GM18508 (cell line): ENCODE results near the gene PINK1.
"Not testable (repeated sequence)": the region's sequence is repeated elsewhere in the genome, so short reads cannot be mapped to it uniquely, and the experiment has no call there.

Experiments used
- ATAC-seq: cut with Tn5 transposase; IDR thresholded peaks from one replicate; pipeline ENCODE4 v1.9.1; 2021; ENCODE audit warnings: moderate number of reproducible peaks; ENCODE audit not compliant: insufficient read depth, unreplicated experiment

Gene PINK1

GRCh38 chr1:20633190-20634064, at the start of gene PINK1:
Gene PINK1 (plus strand): TSS chr1:20633458. CDS start chr1:20633549, 91 bp downstream.
- no peak for ATAC-seq

GRCh38 chr1:20584890-20585289, 48.4 kb upstream of the PINK1 start:
- no peak for ATAC-seq

GRCh38 chr1:20586953-20587660, 46.2 kb upstream of the PINK1 start:
- no peak for ATAC-seq

DNA sequence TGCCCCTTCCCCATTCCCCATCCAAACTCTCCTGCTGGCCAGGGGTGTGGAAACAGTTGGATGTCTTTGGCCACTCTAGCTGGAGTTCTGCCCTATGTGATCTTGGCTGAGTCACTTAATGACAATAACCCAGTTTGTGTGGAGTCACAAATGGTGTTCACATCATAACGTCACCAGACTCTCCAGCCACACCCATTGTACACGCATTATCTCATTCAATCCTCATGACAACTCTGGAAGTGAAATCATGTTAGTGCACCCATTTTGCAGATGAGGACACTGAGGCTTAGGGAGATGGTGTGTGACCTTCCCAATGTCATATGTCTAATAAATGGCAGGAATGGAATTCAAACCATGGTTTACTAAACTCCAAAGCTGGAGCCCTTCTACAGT, 45.6 kb upstream of the PINK1 start:
- ATAC-seq, result no peak

GRCh38 chr1:20588634-20589225, 44.5 kb upstream of the PINK1 start, which contains the start of gene CDA:
Gene CDA (plus strand): TSS chr1:20589097. CDS start chr1:20589130, 33 bp downstream.
- ATAC-seq, result no peak

DNA sequence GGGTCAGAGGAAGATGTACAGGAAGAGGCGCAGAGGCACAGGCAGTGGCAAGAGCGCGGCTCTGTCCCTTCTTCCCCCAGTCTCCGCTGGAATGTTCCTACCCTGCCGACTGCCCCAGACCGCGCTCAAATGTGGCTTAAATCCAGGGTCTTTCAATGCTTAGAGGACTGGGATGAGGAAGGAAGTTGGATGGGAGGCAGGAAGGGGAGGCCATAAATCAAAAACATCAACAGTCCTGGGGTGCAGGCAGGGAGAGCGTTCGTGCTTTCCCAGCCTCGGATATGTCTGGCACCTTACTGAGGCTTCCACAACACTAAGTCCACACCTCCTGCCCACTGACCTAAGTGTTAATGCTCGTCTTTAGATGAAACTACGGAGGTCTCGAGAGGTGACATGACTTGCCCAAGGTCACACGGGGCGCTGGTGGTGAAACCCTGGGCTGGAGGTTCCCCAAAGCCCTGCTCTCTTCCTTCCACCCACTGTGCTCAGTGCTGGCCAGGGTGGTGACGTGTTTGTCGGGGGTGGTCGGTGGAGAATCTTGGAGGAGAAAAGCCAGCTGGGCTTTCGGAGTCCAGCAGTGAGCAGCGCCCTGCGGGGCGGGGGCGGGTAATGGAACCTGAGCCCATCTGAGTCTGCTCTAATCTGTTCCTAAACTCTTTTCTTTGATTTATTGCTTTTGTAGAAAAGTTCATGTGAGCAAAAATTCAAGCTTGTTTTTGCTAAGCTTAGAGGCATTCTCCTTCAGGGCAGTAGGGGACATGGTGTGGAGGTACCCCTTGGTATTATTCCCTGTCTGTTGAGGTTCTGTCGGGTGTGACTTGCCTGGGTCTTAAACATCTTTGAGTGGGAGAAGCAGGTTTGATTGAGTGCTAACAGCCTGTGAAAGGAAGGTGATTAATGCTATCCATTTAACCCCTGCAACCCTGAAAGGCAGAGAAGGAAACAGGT, 43.7 kb upstream of the PINK1 start:
- no peak for ATAC-seq

DNA sequence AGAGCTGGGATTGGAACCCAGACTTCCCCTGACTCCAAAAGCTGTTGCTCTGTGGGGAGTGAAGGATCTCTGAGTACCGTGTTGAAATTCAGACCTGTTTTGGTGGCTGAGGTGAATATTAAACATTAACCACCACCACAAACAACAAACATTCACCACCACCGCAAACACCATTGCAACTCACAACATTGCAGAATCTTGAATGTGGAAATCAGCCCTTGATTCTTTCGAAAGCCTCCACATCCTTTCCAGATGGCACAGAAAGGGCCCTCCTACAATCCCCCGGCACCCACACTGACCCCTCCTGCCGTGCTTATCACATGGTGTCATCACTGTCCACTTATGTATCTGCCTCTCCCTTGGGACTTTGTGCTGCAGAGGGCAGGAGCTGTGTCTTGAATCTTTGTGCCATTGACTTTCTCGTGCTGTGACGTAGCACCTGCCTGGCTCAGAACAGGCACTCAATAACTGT, 42.9 kb upstream of the PINK1 start:
- ATAC-seq, result no peak

DNA sequence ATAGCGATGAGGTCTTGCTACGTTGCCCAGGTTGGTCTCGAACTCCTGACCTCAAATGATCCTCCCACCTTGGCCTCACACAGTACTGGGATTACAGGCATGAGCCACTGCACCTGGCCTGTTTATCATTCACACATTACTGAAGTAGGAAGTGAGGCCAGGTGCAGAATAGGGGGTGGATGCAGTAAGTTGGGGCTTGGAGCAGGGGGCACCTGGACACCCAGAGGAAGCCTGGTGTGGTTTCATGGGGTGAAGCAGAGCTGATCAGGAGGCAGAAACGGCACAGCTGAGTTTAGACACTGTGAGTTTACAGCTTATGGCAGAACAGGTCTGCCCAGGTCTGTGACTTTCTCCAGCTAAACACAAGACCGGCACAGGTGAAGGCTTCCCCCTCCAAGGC, 39.5 kb upstream of the PINK1 start:
- no peak for ATAC-seq

DNA sequence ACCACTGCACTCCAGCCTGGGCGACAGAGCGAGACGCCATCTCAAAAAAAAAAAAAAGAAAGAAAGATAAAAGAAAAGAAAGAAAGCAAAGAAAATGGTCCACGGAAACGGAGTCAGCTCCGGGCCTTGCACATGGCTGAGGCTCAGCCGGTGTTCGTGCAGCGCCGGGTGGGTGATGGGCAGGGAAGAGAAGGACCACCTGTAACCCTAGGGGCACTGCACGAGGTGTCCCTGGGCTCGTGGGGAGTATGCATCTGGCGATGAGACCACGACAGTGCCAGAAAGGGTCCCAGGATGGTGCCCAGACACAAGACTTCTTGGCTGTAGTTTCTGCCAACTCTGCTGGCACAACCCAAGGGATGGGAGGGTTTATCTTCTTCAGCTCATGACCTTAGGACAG, 38.5 kb upstream of the PINK1 start:
- ATAC-seq, result no peak

DNA sequence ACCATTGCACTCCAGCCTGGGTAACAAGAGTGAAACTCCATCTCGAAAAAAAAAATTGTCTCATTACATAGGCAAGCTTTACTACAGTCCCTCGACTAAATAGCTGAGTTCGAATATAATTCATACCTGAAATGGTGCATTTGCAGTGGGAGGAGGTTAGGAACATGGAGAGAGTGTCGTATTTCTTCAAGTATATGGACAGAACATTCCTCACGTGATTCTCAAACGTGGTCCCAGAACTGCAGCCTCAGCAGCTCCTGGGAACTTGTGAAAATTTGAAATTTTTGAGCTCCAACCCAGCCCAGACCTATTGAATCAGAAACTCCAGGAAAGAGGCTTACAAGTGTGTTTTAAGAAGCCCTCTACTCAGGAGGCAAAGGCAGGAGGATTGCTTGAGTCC, 37.2 kb upstream of the PINK1 start:
- ATAC-seq, result no peak

- ATAC-seq, result no peak
Observed at GRCh38 chr1:20597650-20598049, 35.6 kb upstream of the PINK1 start.

DNA sequence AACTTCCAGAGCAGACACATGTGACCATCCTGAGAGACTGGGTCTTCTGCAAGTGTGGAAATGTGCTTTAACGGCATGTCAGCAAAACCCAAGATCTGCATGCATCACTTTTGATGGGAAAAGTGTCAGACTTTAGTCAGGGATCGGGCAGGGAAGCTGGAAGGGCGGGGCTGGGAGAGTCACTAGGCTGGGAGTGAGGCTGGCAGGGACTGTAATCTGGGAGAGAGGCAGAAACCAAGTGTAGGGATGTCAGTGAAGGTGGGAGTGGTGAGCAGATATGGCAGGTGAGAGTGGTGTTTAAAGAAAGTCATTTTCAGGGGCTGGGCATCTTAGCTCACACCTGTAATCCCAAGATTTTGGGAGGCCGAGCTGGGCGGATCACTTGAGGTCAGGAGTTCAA, 33.1 kb upstream of the PINK1 start:
- ATAC-seq, result no peak

DNA sequence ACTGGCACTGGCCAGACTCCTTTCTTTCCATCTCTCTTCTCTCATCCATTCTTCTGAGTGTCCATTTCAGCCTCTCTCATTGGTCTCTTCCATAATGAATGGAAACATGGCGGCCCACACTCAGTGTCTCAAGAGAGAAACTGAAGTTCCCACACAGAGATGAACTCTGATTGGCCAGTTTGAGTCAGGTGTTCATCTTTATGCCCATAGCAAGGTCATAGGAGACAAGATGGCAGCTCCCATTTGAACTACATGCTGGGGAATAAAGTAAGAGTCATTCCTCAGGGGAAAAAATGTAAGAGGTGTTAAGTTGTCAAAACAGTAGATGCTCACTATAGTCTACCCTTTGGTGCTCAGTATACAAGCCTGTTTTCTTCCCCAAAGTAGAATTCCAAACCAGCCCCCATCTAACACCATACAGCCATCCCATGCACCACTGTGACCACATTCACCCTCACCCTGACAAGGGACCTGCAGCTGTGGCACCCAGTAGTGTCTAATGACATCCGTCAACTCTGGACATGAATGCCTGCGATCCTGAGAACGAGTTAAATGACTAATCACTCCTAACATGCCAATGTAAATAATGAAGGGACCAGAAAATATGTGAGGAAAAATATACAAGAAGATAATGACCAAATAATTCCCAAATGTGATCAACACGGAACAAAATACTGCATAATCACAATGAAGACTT, 32.0 kb upstream of the PINK1 start:
- no peak for ATAC-seq

DNA sequence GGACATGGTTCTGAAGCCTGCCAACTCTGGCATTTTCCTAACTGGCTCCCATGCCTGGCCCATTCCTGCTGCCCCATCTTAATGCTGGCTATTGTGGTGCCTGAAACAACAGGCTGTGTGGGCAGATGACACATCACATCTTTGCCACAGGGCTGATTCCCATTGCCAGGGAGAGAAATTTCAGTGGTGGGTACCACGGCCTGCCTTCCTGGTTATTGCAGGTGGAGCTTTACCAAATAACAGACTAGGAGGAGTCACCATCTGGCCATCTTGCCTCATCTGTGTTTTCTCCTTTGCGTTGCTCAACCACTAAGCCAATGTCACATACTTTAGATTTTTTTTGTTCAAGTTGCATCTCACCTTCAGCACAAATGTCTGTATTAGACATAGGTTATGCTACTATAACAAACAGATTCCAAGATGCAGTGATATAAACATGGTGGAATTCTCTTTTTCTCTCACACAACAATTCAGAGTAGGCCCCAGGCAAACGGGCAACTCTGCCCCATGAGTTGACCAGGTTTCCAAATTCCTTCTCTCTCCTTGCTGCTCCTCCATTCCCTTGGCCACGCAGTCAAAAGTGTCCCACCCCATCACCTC, 30.3 kb upstream of the PINK1 start:
- ATAC-seq, result no peak

GRCh38 chr1:20603504-20604464, 29.5 kb upstream of the PINK1 start:
- no peak for ATAC-seq

GRCh38 chr1:20604678-20605077, 28.6 kb upstream of the PINK1 start:
- no peak for ATAC-seq

GRCh38 chr1:20606801-20607570, 26.3 kb upstream of the PINK1 start:
- not testable (repeated sequence) for ATAC-seq
